HEK293T (cell line): ENCODE measurements around the gene SARS2.

Source experiments
- CTCF ChIA-PET: fragments of 350-600 bp; formaldehyde crosslinking; extraction: SDS; loops from one replicate; lab custom pipeline; 2021; ENCODE audit warnings: antibody characterized with exemption, inconsistent platforms; lab: Yijun Ruan, JAX
- POLR2A ChIA-PET: fragments of 350-600 bp; formaldehyde crosslinking; extraction: SDS; loops from one replicate; lab custom pipeline; 2020; ENCODE audit warnings: antibody characterized with exemption, inconsistent platforms; lab: Yijun Ruan, JAX
- DNase-seq: peaks from one replicate; pipeline ENCODE4 v3.0.0; 2012; ENCODE audit warnings: mixed read lengths; ENCODE audit errors: extremely low spot score
- ARNT ChIP-seq: fragments of 450-650 bp; IDR thresholded peaks from 2 replicates; pipeline ENCODE4 v1.6.1; 2017; ENCODE audit warnings: mild to moderate bottlenecking
- BHLHE40 ChIP-seq: fragments of 450-650 bp; IDR thresholded peaks from 2 replicates; pipeline ENCODE4 v1.6.1; 2016; ENCODE audit warnings: mild to moderate bottlenecking, moderate library complexity, borderline replicate concordance
- CTBP1 ChIP-seq: fragments of 450-650 bp; IDR thresholded peaks from 2 replicates; pipeline ENCODE4 v1.6.1; 2016; ENCODE audit warnings: borderline replicate concordance
- ELF4 ChIP-seq: fragments of 450-650 bp; IDR thresholded peaks from 2 replicates; pipeline ENCODE4 v1.6.1; 2017; ENCODE audit warnings: antibody characterized with exemption
- FOXA1 ChIP-seq: fragments of 450-650 bp; IDR thresholded peaks from 2 replicates; pipeline ENCODE4 v1.6.1; 2016; ENCODE audit warnings: mild to moderate bottlenecking
- FOXK2 ChIP-seq: fragments of 450-650 bp; IDR thresholded peaks from 2 replicates; pipeline ENCODE4 v1.6.1; 2016; ENCODE audit warnings: mild to moderate bottlenecking
- FOXM1 ChIP-seq: fragments of 450-650 bp; IDR thresholded peaks from 2 replicates; pipeline ENCODE4 v1.6.1; 2017; ENCODE audit warnings: mild to moderate bottlenecking, borderline replicate concordance
- HDGF ChIP-seq: fragments of 450-650 bp; IDR thresholded peaks from 2 replicates; pipeline ENCODE4 v1.6.1; 2017; ENCODE audit warnings: antibody characterized with exemption, borderline replicate concordance
- L3MBTL2 ChIP-seq: fragments of 450-650 bp; conservative IDR thresholded peaks from 2 replicates; pipeline ENCODE4 v1.6.1; 2016; ENCODE audit warnings: mild to moderate bottlenecking
- LEF1 ChIP-seq: fragments of 450-650 bp; IDR thresholded peaks from 2 replicates; pipeline ENCODE4 v1.6.1; 2017; ENCODE audit warnings: mild to moderate bottlenecking, borderline replicate concordance
- NFRKB ChIP-seq: fragments of 450-650 bp; IDR thresholded peaks from 2 replicates; pipeline ENCODE4 v1.6.1; 2016; ENCODE audit warnings: mild to moderate bottlenecking, moderate library complexity
- SP1 ChIP-seq: fragments of 450-650 bp; IDR thresholded peaks from 2 replicates; pipeline ENCODE4 v1.6.1; 2017
- SUZ12 ChIP-seq: fragments of 450-650 bp; IDR thresholded peaks from 2 replicates; pipeline ENCODE4 v1.6.1; 2016; ENCODE audit warnings: mild to moderate bottlenecking
- TARDBP ChIP-seq: fragments of 450-650 bp; IDR thresholded peaks from 2 replicates; pipeline ENCODE4 v1.6.1; 2016
- ZNF384 ChIP-seq: fragments of 450-650 bp; IDR thresholded peaks from 2 replicates; pipeline ENCODE4 v1.6.1; 2016
- TF ChIP-seq, protein P1 (sequence below): fragments of 450-650 bp; IDR thresholded peaks from 2 replicates; pipeline ENCODE4 v1.6.1; 2016

The SARS2 gene

GRCh38 chr19:38952395-38953165 lies 22.0 kb upstream of the SARS2 start:
- ChIA-PET CTCF (no interaction called here), POLR2A (interaction anchor here (2.3 kb wide), 1 partner anchor 22 kb away, joined by 7 read pairs; the partner anchor contains the start of genes MRPS12 and SARS2)
- DNase-seq, result no peak

GRCh38 chr19:38951187-38951586 lies 20.6 kb upstream of the SARS2 start:
- ChIA-PET CTCF (interaction anchor here (1.1 kb wide), 1 partner anchor 11 kb away, joined by 3 read pairs; no protein-coding TSS in a partner anchor), POLR2A (no interaction called here)
- TF ChIP-seq NFRKB (no peak), BHLHE40 (no peak), CTBP1 (no peak), FOXA1 (no peak), SUZ12 (no peak), L3MBTL2 (no peak), ARNT (no peak)
- no peak for DNase-seq

More at GRCh38 chr19:38952395-38953165, 22.0 kb upstream of the SARS2 start:
- TF ChIP-seq FOXM1 (no peak), ZNF384 (no peak), TARDBP (no peak), LEF1 (no peak), ARNT (no peak), NFRKB (no peak), L3MBTL2 (no peak), SUZ12 (no peak), BHLHE40 (no peak), FOXK2 (no peak), HDGF (no peak), ELF4 (no peak)
- TF ChIP-seq, protein P1, sequence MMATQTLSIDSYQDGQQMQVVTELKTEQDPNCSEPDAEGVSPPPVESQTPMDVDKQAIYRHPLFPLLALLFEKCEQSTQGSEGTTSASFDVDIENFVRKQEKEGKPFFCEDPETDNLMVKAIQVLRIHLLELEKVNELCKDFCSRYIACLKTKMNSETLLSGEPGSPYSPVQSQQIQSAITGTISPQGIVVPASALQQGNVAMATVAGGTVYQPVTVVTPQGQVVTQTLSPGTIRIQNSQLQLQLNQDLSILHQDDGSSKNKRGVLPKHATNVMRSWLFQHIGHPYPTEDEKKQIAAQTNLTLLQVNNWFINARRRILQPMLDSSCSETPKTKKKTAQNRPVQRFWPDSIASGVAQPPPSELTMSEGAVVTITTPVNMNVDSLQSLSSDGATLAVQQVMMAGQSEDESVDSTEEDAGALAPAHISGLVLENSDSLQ, result no peak

GRCh38 chr19:38949580-38950367 lies 19.2 kb upstream of the SARS2 start:
- no peak for DNase-seq
- ChIA-PET POLR2A (no interaction called here), CTCF (interaction anchor here (0.6 kb wide), 1 partner anchor 41 kb away, joined by 3 read pairs; no protein-coding TSS in a partner anchor)
- no peak for TF ChIP-seq NFRKB
- TF ChIP-seq ELF4, result no peak
- TF ChIP-seq FOXK2, result no peak
- TF ChIP-seq ARNT, result no peak
- TF ChIP-seq L3MBTL2, result no peak
- no peak for TF ChIP-seq FOXA1
- no peak for TF ChIP-seq ZNF384
- TF ChIP-seq SP1, result no peak
- TF ChIP-seq HDGF, result no peak
- TF ChIP-seq, protein P1, result no peak
- TF ChIP-seq CTBP1, result no peak
- TF ChIP-seq BHLHE40, result no peak
- TF ChIP-seq SUZ12, result no peak
- TF ChIP-seq TARDBP, result no peak
- no peak for TF ChIP-seq FOXM1
- TF ChIP-seq LEF1, result no peak

- ChIA-PET CTCF (interaction anchor here (0.5 kb wide), 1 partner anchor 46 kb away, joined by 5 read pairs; no protein-coding TSS in a partner anchor), POLR2A (no interaction called here)
- DNase-seq, result no peak
- no peak for TF ChIP-seq SUZ12
Observed at GRCh38 chr19:38946229-38947010, 15.9 kb upstream of the SARS2 start.

- ChIA-PET POLR2A (no interaction called here), CTCF (interaction anchor here (0.5 to 0.6 kb wide), 2 partner anchors 15 to 45 kb away, joined by 3 to 5 read pairs; partner anchors contain the start of gene MRPS12)
- no peak for DNase-seq
- TF ChIP-seq FOXM1 (no peak), SP1 (peak; percentile 61), NFRKB (no peak), ELF4 (no peak)
Observed at GRCh38 chr19:38945562-38946228, 15.1 kb upstream of the SARS2 start.

DNA sequence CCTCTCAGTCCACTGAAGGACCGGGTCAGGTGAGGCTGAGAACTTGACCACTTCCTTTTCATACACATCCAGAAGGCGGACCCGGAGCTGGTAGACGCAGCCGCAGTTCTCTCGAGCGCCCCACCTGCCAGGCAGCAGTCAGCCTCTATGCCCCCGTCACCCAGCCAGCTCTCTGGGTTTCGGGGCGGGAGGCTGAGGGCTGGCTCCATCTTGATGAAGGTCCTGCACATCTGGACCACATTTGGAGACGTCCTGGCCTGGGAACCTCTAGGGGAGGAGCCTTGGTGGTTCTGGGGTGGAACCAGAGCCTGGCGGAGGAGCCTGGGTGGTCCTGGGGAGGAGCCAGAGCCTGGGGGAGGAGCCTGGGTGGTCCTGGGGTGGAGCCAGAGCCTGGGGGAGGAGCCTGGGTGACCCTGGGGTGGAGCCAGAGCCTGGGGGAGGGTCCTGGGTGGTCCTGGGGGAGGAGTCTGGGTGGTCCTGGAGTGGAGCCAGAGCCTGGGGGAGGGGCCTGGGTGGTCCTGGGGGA lies 14.5 kb upstream of the SARS2 start:
- TF ChIP-seq ARNT, result no peak
- no peak for TF ChIP-seq FOXM1
- TF ChIP-seq ZNF384, result no peak
- no peak for TF ChIP-seq BHLHE40
- no peak for TF ChIP-seq TARDBP
- TF ChIP-seq, protein P1, result no peak
- TF ChIP-seq L3MBTL2, result no peak
- no peak for TF ChIP-seq NFRKB
- no peak for TF ChIP-seq HDGF
- no peak for TF ChIP-seq SUZ12
- TF ChIP-seq FOXA1, result no peak
- TF ChIP-seq FOXK2, result no peak
- no peak for TF ChIP-seq SP1
- no peak for TF ChIP-seq CTBP1
- no peak for TF ChIP-seq ELF4
- no peak for TF ChIP-seq LEF1
- ChIA-PET CTCF (interaction anchor here (0.6 kb wide), 1 partner anchor 14 kb away, joined by 3 read pairs; the partner anchor contains the start of gene MRPS12), POLR2A (no interaction called here)
- DNase-seq, result no peak
